SH-SY5Y (cell line): ENCODE measurements around the gene RRBP1.

Experiments used
- GATA2 ChIP-seq: IDR thresholded peaks from 2 replicates; pipeline ENCODE4 v1.6.1; 2011; ENCODE audit warnings: mild to moderate bottlenecking, low read depth, low read length
- GATA3 ChIP-seq: IDR thresholded peaks from 2 replicates; pipeline ENCODE4 v1.6.1; 2011; ENCODE audit warnings: low read depth, mild to moderate bottlenecking, low read length, moderate library complexity

- TF ChIP-seq GATA3 (no peak), GATA2 (no peak)
These were observed 69.6 kb downstream of the RRBP1 start for GRCh38 chr20:17612287-17612991.
